Measurements from ENCODE around the gene SMARCA2. TPM values are rescaled to one million over a fixed set of nuclear protein-coding genes. Genes with fewer than 3 reads are reported as not detected.

SMARCA2 gene
- total RNA-seq (100 to 1,000 TPM; 241 to 251 TPM), polyA plus RNA-seq (ENCODE audit: insufficient read depth, low read depth, low replicate concordance) (176 TPM)
- long read RNA-seq, donor 1, full-length matches to known transcripts = 18 of 41 reads
- long read RNA-seq, donor 1, partial matches to known transcripts = 17 of 41 reads
- long read RNA-seq, donor 1, other reads (novel, unspliced or antisense) = 6 of 41 reads
- long read RNA-seq, donor 2, full-length matches to known transcripts = 18 of 28 reads
- long read RNA-seq, donor 2, partial matches to known transcripts = 5 of 28 reads
- long read RNA-seq, donor 2, other reads (novel, unspliced or antisense) = 5 of 28 reads

- Histone ChIP-seq H3K27me3 (no peaks in the 10 kb centered on the region), H3K4me1 (peaks cover 13% of the 10 kb centered on the region), H3K27ac (peak within 1 kb of the TSS; percentile 91 to 98), H3K4me3 (peak within 1 kb of the TSS; percentile 75 to 93), H3K36me3 (ENCODE audit: low read depth, missing control alignments) (no peaks in the 10 kb centered on the region), H3K9me3 (no peaks in the 10 kb centered on the region)
- intact Hi-C loops (cut with DNase I; ENCODE audit: low total_unique reads) = no loop called here
- DNase-seq = peak; percentile 99
- 0% methylated on average over 38 to 71 of the region's 71 CpGs for WGBS, 2 donors
- TF ChIP-seq CTCF (IDR thresholded peaks at IDR 0.05) = no peak
- peak; percentile 61 for TF ChIP-seq POLR2A (IDR thresholded peaks at IDR 0.05)
Measured at GRCh38 chr9:2014696-2015580, at the start of gene SMARCA2. TSS of gene SMARCA2 (plus strand) at chr9:2015347. CDS start at chr9:2029023, 13,676 bp downstream.

GRCh38 chr9:1966725-1967366 lies 48.3 kb upstream of the SMARCA2 start:
- 89 to 91% methylated on average over 9 of the region's 9 CpGs for WGBS, 2 donors
- intact Hi-C loops (cut with DNase I; ENCODE audit: low total_unique reads) = no loop called here
- TF ChIP-seq POLR2A (IDR thresholded peaks at IDR 0.05) (no peak), CTCF (IDR thresholded peaks at IDR 0.05) (no peak)

DNA sequence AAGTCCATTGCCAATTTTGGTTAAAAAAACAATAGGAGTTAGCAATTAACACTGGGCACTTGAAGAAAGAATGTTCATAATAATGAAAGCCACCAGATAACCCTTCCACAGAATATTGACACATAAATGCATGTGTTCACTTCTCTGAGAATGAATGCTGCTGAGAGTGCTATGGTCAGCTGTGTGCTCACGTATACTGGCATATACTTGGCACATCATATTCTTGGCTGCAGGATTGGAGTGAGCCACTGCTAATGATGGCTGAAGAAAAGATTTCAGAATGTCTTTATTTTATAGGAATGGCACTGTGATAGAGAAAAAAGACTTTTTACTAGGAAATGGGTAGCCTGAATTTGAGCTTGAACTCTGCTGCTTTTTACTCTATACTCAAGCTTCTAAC lies 46.0 kb upstream of the SMARCA2 start:
- no peaks in the 10 kb centered on the region for H3K9me3 ChIP-seq
- TF ChIP-seq CTCF (IDR thresholded peaks at IDR 0.05) (no peak), POLR2A (IDR thresholded peaks at IDR 0.05) (no peak)
- no peak overlapping the region for H3K4me3 ChIP-seq
- no peaks in the 10 kb centered on the region for H3K27me3 ChIP-seq
- no peak for DNase-seq
- WGBS, 2 donors = 70 to 78% methylated on average over 1 of the region's 1 CpG
- H3K27ac ChIP-seq = no peak overlapping the region
- H3K36me3 ChIP-seq (ENCODE audit: low read depth, missing control alignments) = no peaks in the 10 kb centered on the region
- no peaks in the 10 kb centered on the region for H3K4me1 ChIP-seq
- intact Hi-C loops (cut with DNase I; ENCODE audit: low total_unique reads) = no loop called here

More at GRCh38 chr9:1966725-1967366, 48.3 kb upstream of the SMARCA2 start:
- no peaks in the 10 kb centered on the region for H3K9me3 ChIP-seq
- no peaks in the 10 kb centered on the region for H3K27me3 ChIP-seq
- no peak overlapping the region for H3K27ac ChIP-seq
- no peak for DNase-seq
- no peaks in the 10 kb centered on the region for H3K4me1 ChIP-seq
- H3K4me3 ChIP-seq = no peak overlapping the region
- no peaks in the 10 kb centered on the region for H3K36me3 ChIP-seq (ENCODE audit: low read depth, missing control alignments)

GRCh38 chr9:1969898-1970297 lies 45.2 kb upstream of the SMARCA2 start:
- WGBS, 2 donors = 86 to 93% methylated on average over 1 of the region's 1 CpG
- intact Hi-C loops (cut with DNase I; ENCODE audit: low total_unique reads) = no loop called here
- H3K27ac ChIP-seq = no peak overlapping the region
- H3K4me1 ChIP-seq = no peaks in the 10 kb centered on the region
- no peaks in the 10 kb centered on the region for H3K36me3 ChIP-seq (ENCODE audit: low read depth, missing control alignments)
- DNase-seq = no peak
- H3K27me3 ChIP-seq = no peaks in the 10 kb centered on the region
- no peaks in the 10 kb centered on the region for H3K9me3 ChIP-seq
- no peak overlapping the region for H3K4me3 ChIP-seq
- TF ChIP-seq CTCF (IDR thresholded peaks at IDR 0.05) = no peak
- TF ChIP-seq POLR2A (IDR thresholded peaks at IDR 0.05) = no peak

Data from testis (tissue), 5 donors.